HG03139 (cell line): ENCODE results near the gene SRGAP1.
"Not testable (repeated sequence)": the region's sequence is repeated elsewhere in the genome, so short reads cannot be mapped to it uniquely, and the experiment has no call there.

Experiments used
- ATAC-seq: cut with Tn5 transposase; IDR thresholded peaks from one replicate; pipeline ENCODE4 v1.9.1; 2021; ENCODE audit not compliant: unreplicated experiment

Gene SRGAP1

GRCh38 chr12:64107776-64108175 is 263.3 kb downstream of the SRGAP1 start:
- ATAC-seq: no peak

- no peak for ATAC-seq
Measured at GRCh38 chr12:64109706-64110105, 265.2 kb downstream of the SRGAP1 start.

GRCh38 chr12:64110864-64111263 is 266.4 kb downstream of the SRGAP1 start:
- ATAC-seq: no peak

GRCh38 chr12:64116969-64117368 is 272.5 kb downstream of the SRGAP1 start:
- no peak for ATAC-seq

GRCh38 chr12:64120568-64120967 is 276.1 kb downstream of the SRGAP1 start:
- no peak for ATAC-seq

- ATAC-seq: not testable (repeated sequence)
Measured at GRCh38 chr12:64121086-64121485, 276.6 kb downstream of the SRGAP1 start.

- ATAC-seq: no peak
Measured at GRCh38 chr12:64122154-64122553, 277.7 kb downstream of the SRGAP1 start.

GRCh38 chr12:64122995-64123394 is 278.5 kb downstream of the SRGAP1 start:
- no peak for ATAC-seq

- no peak for ATAC-seq
Measured at GRCh38 chr12:64123448-64123847, 278.9 kb downstream of the SRGAP1 start.

GRCh38 chr12:64124511-64125197 is 280.2 kb downstream of the SRGAP1 start:
- ATAC-seq: no peak

- no peak for ATAC-seq
Measured at GRCh38 chr12:64125913-64126312, 281.4 kb downstream of the SRGAP1 start.

- ATAC-seq: no peak
Measured at GRCh38 chr12:64127811-64128210, 283.3 kb downstream of the SRGAP1 start.

- ATAC-seq: no peak
Measured at GRCh38 chr12:64128366-64128765, 283.9 kb downstream of the SRGAP1 start.

- ATAC-seq: not testable (repeated sequence)
Measured at GRCh38 chr12:64130476-64130875, 286.0 kb downstream of the SRGAP1 start.

- not testable (repeated sequence) for ATAC-seq
Measured at GRCh38 chr12:64131456-64131855, 287.0 kb downstream of the SRGAP1 start.

GRCh38 chr12:64132672-64133071 is 288.2 kb downstream of the SRGAP1 start:
- ATAC-seq: not testable (repeated sequence)

- ATAC-seq: no peak
Measured at GRCh38 chr12:64137117-64137516, 292.6 kb downstream of the SRGAP1 start.

GRCh38 chr12:64139021-64139420 is 294.5 kb downstream of the SRGAP1 start:
- ATAC-seq: no peak

GRCh38 chr12:64142382-64142781 is 297.9 kb downstream of the SRGAP1 start:
- ATAC-seq: no peak

- no peak for ATAC-seq
Measured at GRCh38 chr12:64142784-64143183, 298.3 kb downstream of the SRGAP1 start.

- no peak for ATAC-seq
Measured at GRCh38 chr12:64145226-64145625, 300.7 kb downstream of the SRGAP1 start.

- ATAC-seq: no peak
Measured at GRCh38 chr12:64147011-64147631, 302.6 kb downstream of the SRGAP1 start.

GRCh38 chr12:64147875-64148274 is 303.4 kb downstream of the SRGAP1 start:
- no peak for ATAC-seq
